Left forelimb (tissue), 1 donor: ENCODE results near the gene TUB.

ENCODE experiments used
- DNase-seq: peaks from one replicate; pipeline ENCODE4 v3.0.0-alpha.2; 2018; ENCODE audit warnings: low spot score

Gene TUB

GRCh38 chr11:8068605-8069221 is 12.3 kb upstream of the TUB start:
- peak; percentile 68 for DNase-seq

GRCh38 chr11:8069771-8070170 is 11.2 kb upstream of the TUB start:
- no peak for DNase-seq

DNA sequence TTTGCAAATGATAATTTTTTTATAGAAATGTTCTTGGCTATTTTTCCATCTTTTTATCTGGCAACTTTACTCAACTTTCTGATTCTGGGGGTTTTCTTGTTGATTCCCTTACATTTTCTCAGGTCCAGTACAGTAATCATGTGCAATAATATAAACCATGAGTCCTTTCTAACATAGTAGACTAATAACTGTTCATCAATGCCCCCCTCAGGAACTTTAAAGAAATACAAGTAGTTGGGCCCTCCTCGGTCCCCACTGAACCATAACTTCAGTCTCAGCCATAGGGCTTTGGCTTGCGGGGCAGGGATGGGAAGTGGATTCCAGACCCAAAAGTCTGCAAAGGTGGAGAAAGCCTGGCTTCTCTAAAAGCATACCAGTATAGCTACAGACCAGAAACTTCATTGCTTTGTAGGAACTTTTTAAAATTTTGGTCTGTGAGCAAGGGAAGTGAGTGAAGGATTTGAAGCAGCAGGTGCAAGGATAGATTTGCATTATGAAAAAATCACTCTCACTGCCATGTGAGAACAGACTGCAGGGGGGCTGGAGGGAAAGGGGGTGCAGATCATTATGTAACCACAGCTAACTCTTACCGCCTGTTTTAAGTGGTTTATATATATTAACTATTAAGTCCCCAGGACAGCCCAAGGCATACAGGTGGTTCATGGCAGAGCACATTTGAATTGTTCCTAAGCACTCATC is 10.4 kb upstream of the TUB start:
- DNase-seq, result no peak

DNA sequence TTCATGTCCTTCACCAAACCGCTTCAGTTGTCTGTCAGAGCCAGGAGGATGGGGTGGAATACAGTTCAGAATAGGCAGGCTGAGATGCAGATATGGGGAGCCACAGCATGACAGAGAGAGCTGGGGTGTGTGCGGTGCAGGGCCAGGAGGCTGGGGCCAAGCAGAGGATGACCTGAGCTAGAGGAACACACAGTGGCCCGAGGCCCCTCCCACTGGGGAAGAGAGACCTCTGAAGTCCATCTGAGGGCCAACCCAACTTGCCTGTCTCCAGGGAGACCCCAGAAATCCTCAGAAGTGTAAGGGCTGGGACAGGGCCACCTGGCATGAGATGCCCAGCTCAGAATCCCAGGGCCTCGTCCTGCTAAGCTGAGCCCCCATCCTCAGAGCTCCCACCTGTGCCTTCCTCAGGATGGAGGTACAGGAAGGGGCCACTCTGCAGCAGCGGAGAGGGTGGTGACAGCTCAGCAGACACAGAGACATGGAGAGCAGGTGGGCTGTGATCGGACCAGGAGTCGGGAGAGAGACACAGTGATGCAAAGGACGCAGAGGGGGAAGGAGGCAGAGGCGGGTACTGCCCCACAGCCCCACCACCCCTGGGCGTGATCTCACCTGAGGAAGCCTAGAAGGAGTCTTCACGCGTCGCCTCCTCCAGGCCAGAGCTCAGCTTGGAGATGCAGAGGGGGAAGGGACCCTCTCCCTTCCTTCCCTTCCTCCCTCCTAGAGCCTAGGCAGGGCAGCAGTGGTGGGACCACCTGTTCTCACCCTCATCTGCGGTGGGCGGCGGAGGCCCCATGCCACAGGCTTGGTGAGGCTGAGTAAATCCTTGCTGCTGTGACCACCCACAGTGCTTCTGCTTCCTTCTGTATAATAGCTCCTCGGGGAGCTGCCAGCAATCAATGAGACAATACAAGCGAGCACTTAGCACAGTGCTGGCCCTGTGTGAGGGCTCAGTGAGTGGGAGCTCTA is 9.1 kb upstream of the TUB start:
- DNase-seq, result peak; percentile 40

DNA sequence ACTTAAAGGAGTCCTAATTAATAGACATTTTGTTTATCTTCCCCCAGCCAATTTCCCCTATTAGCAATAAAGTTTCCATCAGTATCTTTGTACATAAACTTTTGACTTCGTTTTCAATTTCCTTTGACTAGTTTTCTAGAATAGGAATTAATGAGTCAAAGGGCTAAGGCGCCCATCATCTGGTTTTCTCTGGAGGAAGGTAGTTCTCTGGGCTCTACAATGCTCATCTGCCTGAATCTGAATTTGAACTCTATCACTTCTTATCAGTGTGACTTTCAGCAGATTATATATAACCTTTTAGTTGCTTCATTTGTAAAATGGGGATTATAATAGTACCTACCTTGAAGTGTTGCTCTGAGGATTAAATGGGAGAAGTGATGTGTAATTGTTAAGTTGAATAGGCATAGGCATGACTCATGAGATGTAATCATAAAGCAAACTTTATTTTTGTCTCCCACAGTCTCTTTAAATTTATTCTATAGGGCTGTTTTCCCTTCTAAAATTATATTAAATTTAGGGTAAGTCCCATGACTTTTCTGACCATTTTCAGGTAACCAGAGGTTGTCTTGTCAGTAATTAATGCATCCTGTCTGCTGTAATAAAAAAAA is 5.8 kb upstream of the TUB start:
- DNase-seq, result no peak

GRCh38 chr11:8079111-8079675 is 1.8 kb upstream of the TUB start:
- no peak for DNase-seq

DNA sequence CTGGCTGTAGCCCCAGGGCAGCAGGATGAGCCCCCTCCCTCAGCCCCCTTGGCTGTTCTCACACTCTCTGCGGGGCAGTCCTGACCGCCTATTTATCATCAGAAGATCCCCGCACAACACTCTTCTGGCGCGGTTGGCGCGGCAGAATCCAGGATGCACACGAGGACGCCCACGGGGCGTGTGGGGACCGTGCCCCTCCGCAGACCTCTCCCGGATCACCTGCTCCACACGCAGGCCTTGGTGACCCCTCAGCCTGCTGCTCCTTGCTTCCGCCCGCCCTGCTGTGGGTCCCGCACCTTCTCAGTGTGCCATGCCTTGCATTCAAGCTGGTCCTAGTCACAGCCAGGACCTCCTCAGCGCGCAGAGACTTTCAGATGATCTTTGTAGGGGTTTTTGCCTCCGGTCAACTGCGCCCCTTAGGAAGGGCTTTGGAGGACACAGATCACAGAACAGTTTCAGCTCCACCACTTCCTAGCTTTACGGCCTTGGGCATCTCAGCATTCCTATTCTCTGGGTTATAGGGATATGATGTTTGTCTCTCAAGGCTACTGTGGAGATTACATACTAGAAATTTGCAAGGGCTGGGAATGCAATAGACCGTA is 841 bp upstream of the TUB start:
- no peak for DNase-seq

DNA sequence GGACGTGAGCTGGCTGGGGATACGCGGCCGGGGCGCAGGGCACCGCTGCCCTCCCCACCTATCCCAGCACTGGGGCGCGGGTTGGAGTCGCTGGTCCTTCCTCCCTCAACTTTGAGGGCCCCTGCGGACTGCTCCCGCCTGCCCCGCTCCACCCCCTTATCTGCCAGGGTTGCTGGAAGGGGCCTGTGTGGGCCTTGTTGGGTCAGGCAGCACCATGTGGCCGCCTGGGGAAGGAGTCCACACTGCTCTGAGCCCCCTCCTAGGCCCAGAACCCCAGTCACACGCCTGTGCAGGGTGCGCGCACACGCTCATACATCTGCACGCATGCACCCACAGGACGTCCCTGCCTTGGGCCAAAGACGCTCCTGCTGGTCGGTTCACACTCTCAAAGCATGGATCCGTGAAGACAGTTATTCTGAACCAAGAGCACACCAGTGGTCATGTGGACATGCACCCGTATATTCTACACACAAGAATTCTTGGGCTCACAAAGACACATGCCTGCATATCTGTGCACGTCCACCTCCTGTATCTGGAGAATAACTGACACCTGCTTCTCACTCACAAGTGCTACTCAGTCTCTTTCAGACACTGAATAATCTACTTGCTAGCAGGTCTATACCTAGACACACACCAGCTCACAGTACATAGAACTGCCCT is 710 bp downstream of the TUB start:
- DNase-seq, result no peak

GRCh38 chr11:8082391-8083087 is 1.5 kb downstream of the TUB start:
- no peak for DNase-seq

- no peak for DNase-seq
Observed at GRCh38 chr11:8083088-8083395, 2.0 kb downstream of the TUB start.

GRCh38 chr11:8083871-8084281 is 2.9 kb downstream of the TUB start:
- no peak for DNase-seq

GRCh38 chr11:8084352-8084751 is 3.3 kb downstream of the TUB start:
- DNase-seq, result no peak

- no peak for DNase-seq
Observed at GRCh38 chr11:8085011-8085645, 4.1 kb downstream of the TUB start.

DNA sequence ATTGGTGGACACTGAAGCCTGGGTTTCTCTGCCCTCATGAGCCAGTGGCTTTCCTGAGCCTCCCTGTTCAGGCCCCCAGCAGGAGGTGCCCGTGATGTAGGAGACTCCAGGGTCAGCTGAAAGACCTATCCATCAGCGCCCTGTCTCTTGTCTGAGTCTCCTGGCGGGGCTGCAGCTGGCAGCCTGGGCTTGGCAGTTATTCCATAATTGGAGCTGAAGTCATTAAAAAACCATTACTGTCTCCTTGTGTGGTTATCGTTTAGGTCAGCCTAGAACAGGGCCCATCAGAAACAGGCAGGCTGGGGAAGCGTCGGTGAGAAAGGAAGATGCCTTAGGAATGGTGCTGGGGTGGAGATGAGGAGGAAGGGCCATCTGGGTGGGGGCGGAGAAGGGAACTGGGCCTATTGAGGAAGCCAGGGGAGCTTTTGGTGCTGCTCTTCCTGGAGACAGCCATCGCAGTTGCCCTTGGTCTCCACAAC is 5.0 kb downstream of the TUB start:
- no peak for DNase-seq

DNA sequence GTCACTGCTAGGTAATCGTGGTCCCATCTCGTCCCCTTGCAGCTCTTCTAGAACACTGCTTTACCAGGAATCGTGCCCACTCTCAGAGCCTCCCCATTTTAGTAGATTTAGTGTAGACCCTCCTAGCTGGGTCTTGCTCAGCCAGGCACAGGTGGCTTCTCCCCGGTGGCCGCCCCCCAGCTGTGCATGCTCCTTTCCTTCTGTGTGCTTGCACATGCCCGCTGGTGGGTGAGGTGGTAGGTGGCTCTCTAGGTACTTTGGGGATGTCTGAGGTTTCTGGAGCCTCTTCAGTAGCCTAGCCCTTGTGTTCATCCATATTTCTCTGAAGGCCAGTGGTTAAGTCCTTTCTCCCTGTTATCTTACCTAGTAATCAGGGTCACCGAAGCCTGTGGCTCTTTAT is 5.6 kb downstream of the TUB start:
- no peak for DNase-seq

DNA sequence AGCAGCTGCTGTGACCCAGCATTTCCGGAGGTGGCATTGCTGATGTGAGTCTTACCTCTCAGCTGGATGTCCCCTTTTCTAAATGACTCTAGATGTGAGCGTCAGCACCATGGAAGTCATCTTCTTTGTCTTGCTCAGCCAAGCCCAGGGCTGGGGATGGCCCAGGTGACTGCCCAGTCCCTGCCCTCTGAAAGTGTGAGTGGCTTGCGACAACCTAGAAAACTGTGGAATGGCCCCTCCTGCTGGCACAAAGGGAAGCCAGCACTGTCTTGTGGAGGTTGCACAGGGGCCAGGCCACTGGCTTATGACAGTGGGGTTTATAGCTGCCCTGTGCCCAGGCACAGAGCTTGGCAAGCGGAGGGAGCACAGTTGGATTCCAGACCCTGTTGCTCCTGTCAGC is 6.2 kb downstream of the TUB start:
- no peak for DNase-seq

- no peak for DNase-seq
Observed at GRCh38 chr11:8087756-8088155, 6.7 kb downstream of the TUB start.

DNA sequence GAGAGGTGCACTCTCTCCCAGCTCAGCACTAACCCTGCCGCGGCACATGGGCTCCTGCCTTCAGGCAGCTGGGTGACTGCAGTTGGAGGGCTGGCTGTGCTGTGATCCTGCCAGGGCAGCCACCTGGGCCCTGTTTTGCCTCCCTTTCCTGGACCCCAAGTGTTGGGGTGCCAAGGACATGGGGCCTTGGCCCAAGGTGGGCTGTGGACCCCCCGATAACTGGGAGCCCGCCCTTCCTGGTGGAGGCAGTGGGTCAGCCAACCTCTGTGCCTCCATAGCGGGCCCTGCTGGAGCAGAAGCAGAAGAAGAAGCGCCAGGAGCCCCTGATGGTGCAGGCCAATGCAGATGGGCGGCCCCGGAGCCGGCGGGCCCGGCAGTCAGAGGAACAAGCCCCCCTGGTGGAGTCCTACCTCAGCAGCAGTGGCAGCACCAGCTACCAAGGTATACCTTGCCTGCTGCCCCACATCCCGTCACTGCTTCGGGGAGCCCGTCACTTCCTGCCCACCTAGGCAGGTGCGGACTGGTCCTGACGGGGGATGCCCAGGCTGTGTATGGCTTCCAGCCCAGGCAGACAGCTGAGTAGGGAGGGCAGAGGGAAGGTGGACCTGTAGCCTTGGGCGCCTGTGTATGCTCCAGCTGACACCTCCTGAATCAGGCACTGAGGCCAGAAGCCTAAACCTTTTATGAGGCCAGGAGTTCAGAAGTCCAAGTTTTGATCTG is 8.9 kb downstream of the TUB start:
- DNase-seq, result no peak

GRCh38 chr11:8090756-8091155 is 9.7 kb downstream of the TUB start:
- DNase-seq, result peak; percentile 57
